ENCODE measurements around the gene ERV3-1. TPM values are rescaled to one million over a fixed set of nuclear protein-coding genes. Genes with fewer than 3 reads are reported as not detected.
"Not testable (repeated sequence)": the region's sequence is repeated elsewhere in the genome, so short reads cannot be mapped to it uniquely, and the experiment has no call there.

The ERV3-1 gene
- total RNA-seq, 1 experiment from 2014 or later: 16.5 TPM

DNA sequence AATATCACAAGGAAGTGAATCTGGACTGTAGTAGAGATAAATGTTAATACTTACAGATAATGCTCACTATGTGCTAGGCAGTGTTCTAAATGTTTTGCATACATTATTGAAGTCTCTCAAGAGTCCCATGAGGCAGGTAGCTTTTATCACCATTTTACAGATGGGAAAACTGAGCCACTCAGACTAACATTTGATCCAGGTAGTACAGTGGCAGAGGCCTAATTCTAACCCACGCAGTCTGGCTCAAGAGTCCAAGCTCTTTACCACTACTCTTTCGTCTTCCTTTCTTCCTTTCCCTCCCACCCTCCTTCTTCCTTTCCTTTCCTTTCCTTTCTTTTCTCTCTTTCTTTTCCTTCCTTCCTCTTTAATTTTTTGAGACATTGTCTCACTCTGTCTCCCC is 39.1 kb upstream of the ERV3-1 start:
- not testable (repeated sequence) for H3K79me1 ChIP-seq (ENCODE audit: insufficient read depth, low read depth, low read length, poor library complexity, severe bottlenecking); H2BK120ac ChIP-seq (ENCODE audit: low read depth, low read length, poor library complexity, severe bottlenecking); H3K23me2 ChIP-seq (ENCODE audit: insufficient read length, low read depth, low read length, poor library complexity, severe bottlenecking); H3K9me3 Mint-ChIP-seq; H2BK15ac ChIP-seq (ENCODE audit: low read depth, low read length); H3K9ac ChIP-seq (ENCODE audit: extremely low read depth, insufficient read length, low read length); H2BK5ac ChIP-seq (ENCODE audit: insufficient read length, low read length); H2BK20ac ChIP-seq (ENCODE audit: low read depth, low read length, poor library complexity, severe bottlenecking); H3K56ac ChIP-seq (ENCODE audit: insufficient read length, low read depth, low read length); H3K23ac ChIP-seq (ENCODE audit: insufficient read length, low read depth, low read length); H4K5ac ChIP-seq (ENCODE audit: insufficient read length, low read depth, low read length); H4K20me1 ChIP-seq (ENCODE audit: control insufficient read depth, insufficient read depth, insufficient read length); H3K18ac ChIP-seq (ENCODE audit: insufficient read length, low read depth, low read length); H4K8ac ChIP-seq (replicated peaks; ENCODE audit: insufficient read length, low read depth, low read length); H4K91ac ChIP-seq (ENCODE audit: insufficient read length, low read depth, low read length); H3K4me2 ChIP-seq (ENCODE audit: insufficient read depth, insufficient read length, low read length); H3K27me3 Mint-ChIP-seq (ENCODE audit: low read depth); H2AK5ac ChIP-seq (ENCODE audit: insufficient read length, low read length); H3K14ac ChIP-seq (ENCODE audit: insufficient read depth, low read length); H3K4me1 ChIP-seq (ENCODE audit: insufficient read depth, low read length); H2AFZ ChIP-seq (ENCODE audit: low read length); H2BK12ac ChIP-seq (ENCODE audit: insufficient read length, low read depth, low read length); H3K4me3 Mint-ChIP-seq; H3K27ac ChIP-seq (ENCODE audit: insufficient read length, low read depth, low read length); DNase-seq; H3K36me3 Mint-ChIP-seq (ENCODE audit: insufficient read depth in 1 of 3, low read depth in 3 of 3); H3K4ac ChIP-seq (ENCODE audit: low read depth, low read length); H3K27me3 ChIP-seq (ENCODE audit: insufficient read depth, low read length); H3K79me2 ChIP-seq (ENCODE audit: insufficient read depth, low read length); H3T11ph ChIP-seq (ENCODE audit: low read length); H3K9me3 ChIP-seq (ENCODE audit: control insufficient read depth, low read depth, low read length)
- H3K4me1 Mint-ChIP-seq: peaks cover 8 to 10% of the 10 kb centered on the region in 2 experiments
- no CpG with 5 or more reads among the region's 2 CpGs for WGBS (ENCODE audit: extremely low coverage, insufficient read length, low lambda C conversion rate)
- H3K27ac Mint-ChIP-seq: peak overlapping the region; percentile 17 to 68 (median 45); a peak in 2 of 7 replicates

DNA sequence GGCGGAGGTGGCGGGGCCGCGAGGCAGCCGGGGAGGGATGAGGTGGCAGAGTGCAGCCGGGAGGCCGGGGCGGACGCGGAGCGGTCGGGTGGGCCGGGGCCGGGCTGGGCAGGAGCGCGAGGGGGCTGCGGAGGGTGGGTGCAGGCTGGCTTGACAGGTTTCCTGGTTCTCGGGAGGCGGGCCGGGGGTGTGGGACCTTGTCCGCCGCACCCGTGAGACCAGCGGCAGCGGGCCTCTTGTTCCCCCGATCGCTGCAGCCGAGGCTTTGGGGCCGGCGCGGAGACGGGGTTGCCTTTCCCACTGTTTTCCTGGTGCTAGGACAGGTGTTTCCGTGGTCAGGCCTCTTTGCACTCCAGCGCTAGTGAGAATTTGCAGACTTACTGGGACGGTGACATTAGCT is 32.3 kb upstream of the ERV3-1 start:
- H4K8ac ChIP-seq (replicated peaks; ENCODE audit: insufficient read length, low read depth, low read length); H3K36me3 Mint-ChIP-seq (ENCODE audit: insufficient read depth in 1 of 3, low read depth in 3 of 3); H3K4me1 ChIP-seq (ENCODE audit: insufficient read depth, low read length); H2BK12ac ChIP-seq (ENCODE audit: insufficient read length, low read depth, low read length); H3K27me3 ChIP-seq (ENCODE audit: insufficient read depth, low read length); H3K56ac ChIP-seq (ENCODE audit: insufficient read length, low read depth, low read length); H2BK20ac ChIP-seq (ENCODE audit: low read depth, low read length, poor library complexity, severe bottlenecking); H3K23ac ChIP-seq (ENCODE audit: insufficient read length, low read depth, low read length); H3K79me1 ChIP-seq (ENCODE audit: insufficient read depth, low read depth, low read length, poor library complexity, severe bottlenecking); H2BK15ac ChIP-seq (ENCODE audit: low read depth, low read length); H3K9me3 Mint-ChIP-seq; H3K9me3 ChIP-seq (ENCODE audit: control insufficient read depth, low read depth, low read length); H3K18ac ChIP-seq (ENCODE audit: insufficient read length, low read depth, low read length); H4K5ac ChIP-seq (ENCODE audit: insufficient read length, low read depth, low read length); H4K91ac ChIP-seq (ENCODE audit: insufficient read length, low read depth, low read length); H2AFZ ChIP-seq (ENCODE audit: low read length); H2BK120ac ChIP-seq (ENCODE audit: low read depth, low read length, poor library complexity, severe bottlenecking); H3T11ph ChIP-seq (ENCODE audit: low read length); H2BK5ac ChIP-seq (ENCODE audit: insufficient read length, low read length); H3K23me2 ChIP-seq (ENCODE audit: insufficient read length, low read depth, low read length, poor library complexity, severe bottlenecking); H3K27me3 Mint-ChIP-seq (ENCODE audit: low read depth); H3K79me2 ChIP-seq (ENCODE audit: insufficient read depth, low read length); H3K4ac ChIP-seq (ENCODE audit: low read depth, low read length); H2AK5ac ChIP-seq (ENCODE audit: insufficient read length, low read length); H3K27ac ChIP-seq (ENCODE audit: insufficient read length, low read depth, low read length); H3K14ac ChIP-seq (ENCODE audit: insufficient read depth, low read length); H4K20me1 ChIP-seq (ENCODE audit: control insufficient read depth, insufficient read depth, insufficient read length): not testable (repeated sequence)
- no CpG with 5 or more reads among the region's 35 CpGs for WGBS (ENCODE audit: extremely low coverage, insufficient read length, low lambda C conversion rate)
- peak overlapping the region; percentile 95 for H3K4me2 ChIP-seq (ENCODE audit: insufficient read depth, insufficient read length, low read length)
- peak overlapping the region; percentile 79 for H3K9ac ChIP-seq (ENCODE audit: extremely low read depth, insufficient read length, low read length)
- Mint-ChIP-seq H3K4me3 (peak overlapping the region; percentile 85 to 91), H3K27ac (peak overlapping the region; percentile 75 to 93 (median 76); a peak in 5 of 7 replicates), H3K4me1 (peaks cover 22 to 26% of the 10 kb centered on the region in 2 experiments)
- DNase-seq: peak; percentile 43

All from H9 (cell line).